HG03457 (cell line): Measurements from ENCODE around the gene PRR23E.

Experiments
- ATAC-seq: cut with Tn5 transposase; IDR thresholded peaks from one replicate; pipeline ENCODE4 v1.9.1; 2021; ENCODE audit warnings: moderate number of reproducible peaks; ENCODE audit not compliant: unreplicated experiment

Gene PRR23E

GRCh38 chr3:127222163-127222562 is 29.2 kb downstream of the PRR23E start:
- no peak for ATAC-seq

DNA sequence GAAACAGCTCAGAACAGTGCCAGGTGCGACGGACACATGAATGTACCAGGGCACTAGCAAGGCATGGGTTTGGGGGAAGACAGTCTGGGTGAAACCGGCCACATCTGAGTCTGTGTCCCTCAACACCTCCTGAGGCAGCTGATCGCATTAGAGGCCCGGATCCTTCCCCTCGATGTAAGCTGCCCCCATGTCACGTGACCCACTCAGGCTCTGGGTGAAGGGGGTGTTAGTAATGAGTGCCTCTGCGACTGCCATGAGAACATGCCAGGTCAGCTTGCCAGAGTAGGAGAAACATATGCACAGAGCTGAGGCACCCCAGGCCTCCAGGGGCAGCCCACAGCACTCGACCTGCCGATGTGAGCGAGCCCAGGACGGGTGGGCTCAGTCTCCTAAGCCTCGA is 29.7 kb downstream of the PRR23E start:
- ATAC-seq = no peak

GRCh38 chr3:127224118-127224517 is 31.2 kb downstream of the PRR23E start:
- ATAC-seq = no peak

DNA sequence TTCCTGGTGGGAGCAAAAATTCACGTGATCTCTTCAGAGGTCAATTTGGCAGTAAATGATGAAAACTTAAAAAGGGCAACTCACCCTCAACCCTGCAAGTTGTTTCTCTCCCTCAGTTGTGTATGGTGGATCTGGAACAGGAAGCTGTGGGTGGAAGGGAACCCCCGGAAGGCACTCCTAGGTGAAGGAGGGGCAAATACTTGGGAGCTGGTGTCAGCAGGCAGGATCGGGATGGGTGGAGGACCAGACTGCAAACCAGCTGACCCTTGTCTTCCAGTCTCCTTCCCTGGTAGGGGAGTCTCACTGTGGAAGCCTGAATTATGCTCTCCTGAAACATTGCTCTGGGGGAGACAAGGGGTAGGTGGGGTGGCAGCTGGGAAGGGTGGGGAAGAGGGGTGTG is 33.5 kb downstream of the PRR23E start:
- no peak for ATAC-seq

- no peak for ATAC-seq
Measured at GRCh38 chr3:127226946-127227842, 34.3 kb downstream of the PRR23E start.

GRCh38 chr3:127228866-127229265 is 35.9 kb downstream of the PRR23E start:
- ATAC-seq = no peak

DNA sequence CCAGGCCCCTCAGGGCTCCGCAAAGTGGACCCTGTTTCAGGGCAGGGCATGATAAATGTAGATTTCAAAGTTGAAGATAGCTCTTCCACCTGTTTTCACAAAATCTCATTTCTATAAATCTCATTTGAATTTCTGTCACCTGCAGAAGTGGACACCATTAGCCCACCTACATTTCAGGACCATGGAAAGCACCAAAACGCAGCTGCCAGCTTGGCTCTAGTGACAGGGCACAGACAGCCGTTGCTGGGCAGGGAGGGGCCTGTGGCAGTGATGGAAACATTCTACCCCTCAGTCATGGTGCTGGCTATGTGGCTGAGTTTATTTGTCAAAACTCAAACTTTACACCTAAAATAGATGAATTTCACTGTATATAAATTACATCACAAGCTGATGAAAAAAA is 40.4 kb downstream of the PRR23E start:
- ATAC-seq = no peak

- ATAC-seq = no peak
Measured at GRCh38 chr3:127234778-127235177, 41.8 kb downstream of the PRR23E start.

GRCh38 chr3:127235706-127236105 is 42.8 kb downstream of the PRR23E start:
- no peak for ATAC-seq

DNA sequence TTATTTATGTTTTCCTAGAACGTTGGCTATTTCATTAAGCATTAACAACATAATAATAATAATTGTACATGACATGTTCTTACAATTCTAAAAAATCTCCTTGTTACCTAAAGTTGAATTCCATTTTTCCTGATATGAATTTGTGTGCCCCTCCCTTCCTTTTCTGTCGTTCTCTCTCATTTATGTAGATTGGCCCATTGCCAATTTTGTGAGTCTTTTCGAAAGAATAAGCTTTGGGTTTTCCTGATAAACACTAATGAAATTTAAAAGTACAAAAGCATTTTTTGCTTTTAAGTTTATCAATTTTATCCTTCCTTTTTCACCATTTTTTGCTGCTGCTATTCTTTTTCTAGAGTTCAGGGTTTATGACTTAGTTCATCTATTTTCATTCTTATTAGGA is 44.9 kb downstream of the PRR23E start:
- no peak for ATAC-seq

DNA sequence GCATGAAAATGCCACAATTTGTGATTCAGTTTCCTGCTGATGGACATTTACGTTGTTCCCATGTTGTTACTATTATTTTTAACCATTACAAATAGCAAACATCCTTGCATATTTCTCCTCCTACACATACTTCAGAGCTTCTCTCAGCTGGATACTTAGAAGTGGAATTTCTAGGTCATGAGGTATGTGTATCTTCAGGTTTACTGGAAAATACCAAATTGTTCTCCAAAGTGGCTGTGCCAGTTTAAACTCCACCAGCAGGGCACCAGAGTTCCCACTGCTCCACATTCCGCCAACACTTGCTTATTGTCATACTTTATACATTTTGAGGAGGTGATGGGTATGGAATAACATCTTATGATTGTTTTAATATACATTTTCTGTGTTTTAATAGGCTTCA is 45.7 kb downstream of the PRR23E start:
- ATAC-seq = no peak

DNA sequence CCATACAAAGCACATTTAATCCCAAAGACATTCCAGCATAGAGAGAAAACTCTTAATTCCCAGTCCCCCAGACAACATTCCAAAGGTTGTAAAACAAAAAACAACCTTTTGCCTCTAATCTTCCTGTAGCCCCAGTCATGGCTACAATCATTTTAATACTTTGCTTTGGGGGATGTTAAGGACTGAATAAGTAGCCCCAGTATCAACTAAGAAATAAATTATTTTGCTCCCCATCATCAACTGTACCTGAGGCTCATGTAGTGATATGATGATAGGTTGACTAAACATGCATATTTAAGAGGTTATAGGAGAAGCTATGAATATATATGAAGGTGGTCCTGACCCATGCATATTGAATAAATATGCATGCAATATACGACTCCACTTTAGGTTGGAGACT is 54.4 kb downstream of the PRR23E start:
- ATAC-seq = no peak
